Progenitor cell of endocrine pancreas (in vitro differentiated cells): Measurements from ENCODE around the gene SCAMP3. TPM values are rescaled to one million over a fixed set of nuclear protein-coding genes. Genes with fewer than 3 reads are reported as not detected.
"Not testable (repeated sequence)": the region's sequence is repeated elsewhere in the genome, so short reads cannot be mapped to it uniquely, and the experiment has no call there.

Experiments used
- DNase-seq: peaks from one replicate; pipeline ENCODE4 v3.0.0; 2021; ENCODE audit warnings: low spot score; ENCODE audit not compliant: unreplicated experiment
- H3K27ac Mint-ChIP-seq: 2 replicates; pipeline ENCODE4 v1.8.0; 2021; ENCODE audit warnings: mild to moderate bottlenecking, moderate library complexity, mixed read lengths
- H3K27me3 Mint-ChIP-seq: 2 replicates; pipeline ENCODE4 v1.8.0; 2021; ENCODE audit warnings: mixed read lengths
- H3K36me3 Mint-ChIP-seq: 2 replicates; pipeline ENCODE4 v1.8.0; 2022; ENCODE audit warnings: mixed read lengths; ENCODE audit not compliant: insufficient read depth
- H3K4me1 Mint-ChIP-seq: 2 replicates; pipeline ENCODE4 v1.8.0; 2021; ENCODE audit warnings: low read depth, mixed read lengths
- H3K4me3 Mint-ChIP-seq: 2 replicates; pipeline ENCODE4 v1.8.0; 2021; ENCODE audit warnings: low read depth, mild to moderate bottlenecking, moderate library complexity, mixed read lengths
- H3K9me3 Mint-ChIP-seq: 2 replicates; pipeline ENCODE4 v1.8.0; 2021; ENCODE audit warnings: low read depth, mixed read lengths
- total RNA-seq: library from RNA; stranded (reverse); gene quantifications from 2 replicates; pipeline ENCODE4 v1.2.1, GENCODE V29; 2021
- TF ChIP-seq, protein P1 (sequence below): fragments of 200-600 bp; sonication (generic); IDR thresholded peaks from one replicate; pipeline ENCODE4 v1.5.0; 2021; ENCODE audit warnings: antibody characterized with exemption, mild to moderate bottlenecking; ENCODE audit not compliant: unreplicated experiment

Gene SCAMP3
- total RNA-seq, 1 donor from 2014 or later, result 53.1 TPM

DNA sequence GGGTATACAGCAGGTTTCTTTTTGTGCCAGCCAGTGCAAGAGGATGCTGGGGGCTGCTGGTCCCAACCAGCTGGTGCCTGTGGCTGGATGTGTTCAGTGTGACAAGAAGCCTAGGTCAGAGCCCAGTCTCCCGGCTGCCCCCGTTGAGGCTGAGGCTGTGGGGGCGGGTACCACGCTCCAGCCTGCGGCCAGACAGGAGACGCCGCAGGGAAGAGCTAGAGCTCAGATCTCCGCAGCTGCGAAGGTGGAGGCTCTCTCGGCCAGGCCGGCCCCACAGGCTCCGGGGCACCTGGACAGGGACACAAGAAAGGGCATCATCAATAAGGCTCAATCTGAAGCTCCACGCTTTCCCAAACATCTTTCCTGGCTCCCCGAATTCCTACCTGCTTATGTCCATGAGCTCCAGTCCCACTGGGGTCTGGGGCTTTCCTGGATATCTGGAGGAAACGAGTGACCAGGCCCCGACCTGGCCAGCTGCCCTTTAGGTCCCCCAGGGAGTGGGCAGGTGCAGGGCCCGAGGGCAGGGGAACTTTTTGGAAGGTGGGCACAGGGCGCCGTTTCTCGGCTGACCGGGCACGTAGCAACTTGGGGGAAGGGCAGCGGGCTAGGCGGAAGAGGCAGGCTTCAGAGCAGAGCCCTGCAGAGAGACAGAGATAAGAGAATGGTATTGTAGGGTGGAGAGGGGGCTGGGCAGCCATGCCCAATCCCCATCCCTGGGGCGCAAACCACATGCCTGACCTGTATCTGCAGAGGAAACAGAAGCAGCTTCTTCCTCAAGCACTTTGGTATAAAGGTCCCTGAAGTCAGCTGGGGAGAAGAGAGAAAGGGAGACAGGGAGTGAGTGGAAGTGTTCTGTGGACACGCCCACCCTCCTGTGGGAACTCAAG is 14.2 kb downstream of the SCAMP3 start:
- Mint-ChIP-seq H3K27ac (no peak overlapping the region), H3K4me3 (no peak overlapping the region), H3K36me3 (peaks cover 7% of the 10 kb centered on the region), H3K4me1 (peaks cover 18% of the 10 kb centered on the region), H3K9me3 (no peaks in the 10 kb centered on the region), H3K27me3 (no peaks in the 10 kb centered on the region)
- TF ChIP-seq, protein P1, sequence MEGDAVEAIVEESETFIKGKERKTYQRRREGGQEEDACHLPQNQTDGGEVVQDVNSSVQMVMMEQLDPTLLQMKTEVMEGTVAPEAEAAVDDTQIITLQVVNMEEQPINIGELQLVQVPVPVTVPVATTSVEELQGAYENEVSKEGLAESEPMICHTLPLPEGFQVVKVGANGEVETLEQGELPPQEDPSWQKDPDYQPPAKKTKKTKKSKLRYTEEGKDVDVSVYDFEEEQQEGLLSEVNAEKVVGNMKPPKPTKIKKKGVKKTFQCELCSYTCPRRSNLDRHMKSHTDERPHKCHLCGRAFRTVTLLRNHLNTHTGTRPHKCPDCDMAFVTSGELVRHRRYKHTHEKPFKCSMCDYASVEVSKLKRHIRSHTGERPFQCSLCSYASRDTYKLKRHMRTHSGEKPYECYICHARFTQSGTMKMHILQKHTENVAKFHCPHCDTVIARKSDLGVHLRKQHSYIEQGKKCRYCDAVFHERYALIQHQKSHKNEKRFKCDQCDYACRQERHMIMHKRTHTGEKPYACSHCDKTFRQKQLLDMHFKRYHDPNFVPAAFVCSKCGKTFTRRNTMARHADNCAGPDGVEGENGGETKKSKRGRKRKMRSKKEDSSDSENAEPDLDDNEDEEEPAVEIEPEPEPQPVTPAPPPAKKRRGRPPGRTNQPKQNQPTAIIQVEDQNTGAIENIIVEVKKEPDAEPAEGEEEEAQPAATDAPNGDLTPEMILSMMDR, result no peak
- DNase-seq, result no peak

GRCh38 chr1:155246796-155247195 is 15.4 kb downstream of the SCAMP3 start:
- H3K4me1 Mint-ChIP-seq, result peaks cover 21% of the 10 kb centered on the region
- DNase-seq, H3K27me3 Mint-ChIP-seq, H3K4me3 Mint-ChIP-seq, H3K27ac Mint-ChIP-seq, H3K9me3 Mint-ChIP-seq, H3K36me3 Mint-ChIP-seq: not testable (repeated sequence)

DNA sequence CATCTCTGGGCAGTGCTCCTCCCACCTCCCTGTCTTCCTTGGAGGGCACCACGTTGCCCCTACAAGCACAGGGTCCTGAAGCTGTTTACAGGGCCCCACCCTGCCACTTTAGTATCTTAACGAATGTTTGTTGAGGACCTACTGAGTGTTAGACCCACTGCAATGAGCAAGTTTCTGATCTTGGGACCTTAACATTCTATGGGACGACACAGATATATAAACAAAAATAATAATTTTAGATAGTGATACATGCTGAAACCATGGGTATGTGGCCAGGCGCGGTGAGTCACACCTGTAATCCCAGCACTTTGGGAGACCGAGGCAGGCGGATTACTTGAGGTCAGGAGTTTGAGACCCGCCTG is 17.0 kb downstream of the SCAMP3 start:
- Mint-ChIP-seq H3K27ac (peak overlapping the region; percentile 98), H3K9me3 (no peaks in the 10 kb centered on the region), H3K36me3 (peaks cover 8% of the 10 kb centered on the region), H3K27me3 (no peaks in the 10 kb centered on the region), H3K4me3 (peak overlapping the region; percentile 90), H3K4me1 (peaks cover 27% of the 10 kb centered on the region)
- TF ChIP-seq, protein P1, result no peak
- no peak for DNase-seq

DNA sequence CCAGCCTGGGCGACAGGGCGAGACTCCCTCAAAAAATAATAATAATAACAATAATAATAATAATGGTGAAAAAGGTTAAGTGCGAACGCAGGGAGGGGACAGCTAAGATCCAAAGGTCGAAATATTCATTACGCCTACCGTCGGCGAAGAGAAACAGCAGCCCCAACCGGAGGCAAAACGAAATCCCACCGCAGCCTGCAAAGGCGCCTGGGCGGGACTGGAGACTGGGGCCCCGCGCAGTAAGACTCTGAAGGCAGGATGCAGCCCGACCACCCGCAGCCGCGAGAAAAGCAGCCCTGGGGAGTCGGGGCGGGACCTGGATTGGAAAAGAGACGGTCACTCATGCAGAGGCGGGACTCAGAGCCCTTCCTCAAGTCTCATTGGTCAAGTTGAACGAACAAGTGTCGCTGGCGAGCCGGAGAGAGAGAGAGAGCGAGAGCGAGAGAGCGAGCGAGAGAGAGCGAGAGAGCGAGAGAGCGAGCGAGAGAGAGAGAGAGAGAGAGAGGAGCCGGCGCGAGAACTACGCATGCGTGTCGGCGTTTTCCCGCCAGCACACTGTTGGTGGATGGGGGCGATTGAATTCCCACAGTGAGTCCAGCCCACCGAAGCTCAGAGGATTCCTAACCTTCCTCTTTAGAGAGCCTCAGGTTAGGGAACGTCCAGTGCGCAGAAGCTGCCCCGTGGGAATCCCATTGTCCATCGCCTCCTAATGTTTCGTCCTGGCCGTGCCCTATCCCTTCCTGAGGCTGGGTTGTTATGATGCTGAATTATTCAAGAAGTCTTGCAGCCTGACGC is 17.6 kb downstream of the SCAMP3 start:
- TF ChIP-seq, protein P1, result peak; percentile 36

GRCh38 chr1:155242805-155243358 is 19.3 kb downstream of the SCAMP3 start:
- H3K9me3 Mint-ChIP-seq, result no peaks in the 10 kb centered on the region
- DNase-seq, result no peak
- H3K4me3 Mint-ChIP-seq, result peak overlapping the region; percentile 90
- H3K4me1 Mint-ChIP-seq, result peaks cover 27% of the 10 kb centered on the region
- H3K27ac Mint-ChIP-seq, result peak overlapping the region; percentile 85
- no peaks in the 10 kb centered on the region for H3K27me3 Mint-ChIP-seq
- peaks cover 8% of the 10 kb centered on the region for H3K36me3 Mint-ChIP-seq
- TF ChIP-seq, protein P1, result no peak

More for the DNA sequence above, 17.6 kb downstream of the SCAMP3 start:
- peak; percentile 91 for DNase-seq
- Mint-ChIP-seq H3K4me1 (peaks cover 27% of the 10 kb centered on the region), H3K27ac (peak overlapping the region; percentile 98), H3K4me3 (peak overlapping the region; percentile 90), H3K27me3 (no peaks in the 10 kb centered on the region), H3K36me3 (peaks cover 8% of the 10 kb centered on the region), H3K9me3 (no peaks in the 10 kb centered on the region)
